GM18505 (cell line): ENCODE results near the gene TMEM87A.
A peak's percentile ranks its signal among the peaks of the same experiment; 100 is the strongest.
"Not testable (repeated sequence)": the region's sequence is repeated elsewhere in the genome, so short reads cannot be mapped to it uniquely, and the experiment has no call there.

Experiments
- ATAC-seq: cut with Tn5 transposase; IDR thresholded peaks from one replicate; pipeline ENCODE4 v1.9.1; 2021; ENCODE audit not compliant: unreplicated experiment
- POLR2A ChIP-seq: IDR thresholded peaks from 4 replicates; pipeline ENCODE4 v1.6.1; 2011; ENCODE audit warnings: borderline replicate concordance; ENCODE audit not compliant: insufficient read depth, insufficient read length; ENCODE audit errors: extremely low read depth

Gene TMEM87A, protein sequence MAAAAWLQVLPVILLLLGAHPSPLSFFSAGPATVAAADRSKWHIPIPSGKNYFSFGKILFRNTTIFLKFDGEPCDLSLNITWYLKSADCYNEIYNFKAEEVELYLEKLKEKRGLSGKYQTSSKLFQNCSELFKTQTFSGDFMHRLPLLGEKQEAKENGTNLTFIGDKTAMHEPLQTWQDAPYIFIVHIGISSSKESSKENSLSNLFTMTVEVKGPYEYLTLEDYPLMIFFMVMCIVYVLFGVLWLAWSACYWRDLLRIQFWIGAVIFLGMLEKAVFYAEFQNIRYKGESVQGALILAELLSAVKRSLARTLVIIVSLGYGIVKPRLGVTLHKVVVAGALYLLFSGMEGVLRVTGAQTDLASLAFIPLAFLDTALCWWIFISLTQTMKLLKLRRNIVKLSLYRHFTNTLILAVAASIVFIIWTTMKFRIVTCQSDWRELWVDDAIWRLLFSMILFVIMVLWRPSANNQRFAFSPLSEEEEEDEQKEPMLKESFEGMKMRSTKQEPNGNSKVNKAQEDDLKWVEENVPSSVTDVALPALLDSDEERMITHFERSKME

DNA sequence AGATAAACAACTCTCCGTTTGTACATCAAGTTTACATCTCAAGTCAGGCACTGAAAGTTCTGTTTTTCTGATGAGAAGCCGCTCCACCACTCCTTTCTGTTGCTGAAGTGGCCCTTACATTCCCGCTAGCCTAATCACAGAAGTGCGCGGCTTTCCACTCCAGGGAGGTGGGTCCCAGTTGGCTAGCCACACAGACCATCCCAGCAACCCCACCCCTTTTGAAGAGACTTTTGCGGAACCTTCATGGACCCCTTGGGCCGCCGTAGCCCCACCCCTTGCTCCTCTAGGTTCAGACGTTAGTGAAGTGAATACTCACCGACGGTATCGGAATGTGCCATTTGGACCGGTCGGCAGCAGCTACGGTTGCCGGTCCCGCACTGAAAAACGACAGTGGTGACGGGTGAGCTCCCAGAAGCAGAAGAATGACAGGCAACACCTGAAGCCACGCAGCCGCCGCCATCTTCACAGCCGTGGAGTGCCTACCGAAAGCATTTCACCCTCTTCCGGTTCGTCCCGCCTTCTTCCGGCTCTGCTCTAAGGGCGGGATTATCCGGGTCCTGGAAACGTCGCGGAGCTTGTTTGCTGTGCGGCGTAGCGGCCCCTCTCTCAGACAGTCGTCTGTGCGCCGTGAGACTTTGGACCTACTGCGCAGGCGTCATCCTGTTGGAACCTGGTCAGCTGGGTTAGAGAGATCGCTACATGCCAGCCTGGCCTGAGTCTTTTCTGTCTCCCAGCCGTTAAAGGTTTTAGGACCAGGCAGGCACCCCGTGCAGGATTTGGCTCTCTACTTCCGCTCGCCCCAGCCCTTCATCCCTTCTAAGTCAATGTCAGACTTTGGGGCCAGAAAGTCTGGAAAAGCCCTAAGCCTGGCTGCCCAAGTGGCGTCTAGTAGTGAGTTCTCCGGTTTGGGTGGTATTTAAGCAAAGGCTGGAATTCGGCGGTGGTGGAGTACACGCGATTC lies at the start of gene TMEM87A, which contains the start of gene GANC:
TSS of gene TMEM87A (minus strand) at position 495 of the 961 bp plus-strand sequence. CDS start at position 460, 35 bp downstream.
TSS of gene GANC (plus strand) at position 263 of the 961 bp plus-strand sequence. CDS start 1,281 bp downstream, outside the sequence.
- ATAC-seq, result peak; percentile 83

DNA sequence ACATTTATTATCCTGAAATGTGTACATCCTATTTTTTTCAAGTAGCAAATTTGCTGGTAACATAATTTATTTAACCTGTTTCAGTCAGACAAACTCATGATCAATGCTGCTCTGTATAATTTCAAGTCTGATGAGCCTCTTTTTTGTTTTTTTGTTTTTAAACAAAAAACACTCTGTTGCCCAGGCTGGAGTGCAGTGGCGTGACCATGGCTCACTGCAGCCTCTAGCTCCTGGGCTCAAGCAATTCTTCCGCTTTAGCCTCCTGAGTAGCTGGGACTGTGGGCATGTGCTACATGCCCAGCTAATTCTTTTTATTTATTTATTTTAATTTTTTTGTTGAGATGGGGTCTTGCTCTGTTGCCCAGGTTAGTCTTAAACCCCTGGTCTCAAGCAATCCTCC lies 46.0 kb upstream of the TMEM87A start:
- no peak for ATAC-seq
- TF ChIP-seq POLR2A, result no peak

More for the DNA sequence above, at the start of gene TMEM87A, which contains the start of gene GANC:
- peak; percentile 97 for TF ChIP-seq POLR2A

DNA sequence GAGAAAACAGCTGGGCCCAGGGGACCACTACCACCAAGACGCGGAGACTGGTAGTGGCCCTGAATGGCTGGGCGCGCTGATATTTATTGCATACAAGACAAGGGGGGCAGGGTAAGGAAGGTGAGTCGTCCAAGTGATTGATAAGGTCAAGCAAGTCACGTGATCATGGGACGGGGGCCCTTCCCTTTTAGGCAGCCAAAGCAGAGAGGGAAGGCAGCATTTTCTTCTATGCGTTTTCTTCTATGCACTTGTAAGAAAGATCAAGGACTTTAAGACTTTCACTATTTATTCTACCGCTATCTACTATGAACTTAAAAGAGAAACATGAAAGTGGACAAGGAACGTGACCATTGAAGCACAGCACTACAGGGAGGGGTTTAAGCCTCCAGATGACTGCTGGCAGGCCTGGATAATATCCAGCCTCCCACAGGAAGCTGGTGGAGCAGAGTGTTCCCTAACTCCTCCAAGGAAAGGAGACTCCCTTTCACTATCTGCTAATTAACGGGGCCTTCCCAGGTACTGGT lies 43.1 kb upstream of the TMEM87A start:
- ATAC-seq, result not testable (repeated sequence)

DNA sequence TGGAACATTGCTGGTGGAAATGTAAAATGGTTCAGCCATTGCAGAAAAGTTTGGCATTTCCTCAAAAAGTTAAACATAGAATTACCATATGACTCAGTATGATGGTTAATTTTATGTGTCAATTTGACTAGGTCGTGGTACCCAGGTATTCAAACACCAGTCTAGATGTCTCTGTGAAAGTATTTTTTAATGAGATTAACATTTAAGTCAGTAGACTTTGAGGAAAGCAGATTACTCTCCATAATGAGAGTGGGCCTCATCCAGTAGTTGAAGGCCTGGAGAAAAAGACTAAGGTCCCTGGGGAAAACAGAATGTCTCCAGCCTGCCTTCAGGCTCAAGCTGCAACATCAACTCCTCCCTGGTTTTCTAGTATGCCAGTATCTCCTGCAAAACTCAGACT lies 42.3 kb upstream of the TMEM87A start:
- no peak for ATAC-seq

DNA sequence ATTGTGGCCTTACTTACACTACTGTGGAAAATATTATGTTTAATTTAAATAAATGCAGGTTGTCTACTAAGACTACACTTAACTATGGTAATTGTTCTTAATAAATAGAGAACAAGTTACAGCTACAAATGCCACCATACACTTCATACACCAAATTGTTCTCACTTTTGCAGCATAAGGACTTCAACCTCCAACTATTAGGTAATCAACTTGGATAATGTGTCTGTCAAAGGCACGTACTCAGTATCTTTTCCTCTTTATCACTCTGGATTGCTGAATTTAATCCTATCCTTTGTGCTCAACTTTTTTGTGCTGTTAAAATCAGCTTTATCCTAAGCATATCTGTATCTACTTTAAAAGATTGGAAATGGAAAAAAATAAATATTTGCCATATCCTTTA lies 41.6 kb upstream of the TMEM87A start:
- ATAC-seq, result no peak
- no peak for TF ChIP-seq POLR2A

More for the DNA sequence above, 42.3 kb upstream of the TMEM87A start:
- no peak for TF ChIP-seq POLR2A

DNA sequence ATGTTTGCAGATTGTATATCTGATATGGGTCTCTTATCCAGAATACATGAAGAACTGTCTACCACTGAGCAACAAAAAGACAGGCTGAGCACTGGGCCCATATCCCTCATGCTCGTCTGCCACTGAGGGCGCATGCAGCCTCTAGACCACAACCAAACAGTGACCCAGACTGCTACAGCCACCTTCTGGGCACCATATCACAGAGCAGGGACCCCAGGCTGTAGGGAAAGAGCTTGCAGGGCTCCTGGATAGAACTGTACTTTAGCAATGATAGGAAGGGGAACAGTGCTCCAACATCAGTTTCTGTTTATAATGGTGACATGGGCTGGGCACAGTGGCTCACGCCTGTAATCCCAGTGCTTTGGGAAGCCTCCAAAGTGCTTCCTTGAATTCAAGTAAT lies 40.2 kb upstream of the TMEM87A start:
- no peak for ATAC-seq
- TF ChIP-seq POLR2A, result no peak

DNA sequence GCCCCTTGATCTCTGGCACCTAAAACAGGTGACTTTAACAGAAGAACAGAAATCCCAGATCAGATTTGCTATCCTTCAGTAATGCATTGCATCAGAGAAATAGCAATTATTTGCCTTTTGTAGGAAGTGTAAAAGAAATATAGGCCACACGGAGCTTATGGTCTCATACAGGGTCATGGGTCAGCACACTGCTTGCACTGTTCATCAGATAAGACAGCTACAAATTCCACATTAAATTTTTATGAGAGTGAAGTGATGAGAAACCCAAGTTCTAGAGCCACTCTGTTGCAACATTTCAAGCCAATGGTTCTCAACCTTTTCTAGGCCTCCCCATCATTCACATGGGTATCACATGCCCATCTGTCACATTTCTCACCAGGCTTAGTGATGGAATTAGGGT lies 33.4 kb upstream of the TMEM87A start:
- no peak for ATAC-seq
- no peak for TF ChIP-seq POLR2A

DNA sequence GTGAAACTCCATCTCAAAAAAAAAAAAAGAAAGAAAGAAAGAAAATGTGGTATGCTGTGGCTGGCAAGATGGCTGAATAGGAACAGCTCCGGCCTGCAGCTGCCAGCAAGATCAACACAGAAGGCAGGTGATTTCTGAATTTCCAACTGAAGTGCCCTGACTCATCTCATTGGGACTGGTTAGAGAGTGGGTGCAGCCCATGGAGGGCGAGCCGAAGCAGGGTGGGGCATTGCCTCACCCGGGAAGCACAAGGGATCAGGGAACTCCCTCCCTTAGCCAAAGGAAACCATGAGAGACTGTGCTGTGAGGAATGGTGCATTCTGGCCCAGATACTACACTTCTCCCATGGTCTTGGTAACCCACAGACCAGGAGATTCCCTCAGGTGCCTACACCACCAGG lies 27.8 kb upstream of the TMEM87A start:
- not testable (repeated sequence) for ATAC-seq

DNA sequence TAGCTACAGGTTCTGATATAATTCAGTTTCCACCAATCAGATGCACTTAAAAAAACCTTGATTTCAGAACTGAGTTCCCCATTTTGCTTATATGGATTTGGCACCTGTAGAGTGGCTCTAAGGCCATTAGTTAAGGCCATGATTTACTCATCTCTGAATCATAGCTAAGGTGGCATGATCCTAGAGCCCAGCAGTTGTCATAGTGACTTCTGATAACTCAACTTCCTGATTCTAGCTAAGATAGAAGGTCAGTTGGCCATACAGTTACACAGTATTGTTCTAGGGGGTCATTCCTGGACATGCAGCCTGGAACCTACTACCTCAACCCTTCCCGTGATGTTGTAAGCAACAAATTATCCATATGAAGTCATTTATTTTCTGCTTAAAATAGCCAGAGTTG lies 15.9 kb upstream of the TMEM87A start:
- no peak for ATAC-seq
- no peak for TF ChIP-seq POLR2A

DNA sequence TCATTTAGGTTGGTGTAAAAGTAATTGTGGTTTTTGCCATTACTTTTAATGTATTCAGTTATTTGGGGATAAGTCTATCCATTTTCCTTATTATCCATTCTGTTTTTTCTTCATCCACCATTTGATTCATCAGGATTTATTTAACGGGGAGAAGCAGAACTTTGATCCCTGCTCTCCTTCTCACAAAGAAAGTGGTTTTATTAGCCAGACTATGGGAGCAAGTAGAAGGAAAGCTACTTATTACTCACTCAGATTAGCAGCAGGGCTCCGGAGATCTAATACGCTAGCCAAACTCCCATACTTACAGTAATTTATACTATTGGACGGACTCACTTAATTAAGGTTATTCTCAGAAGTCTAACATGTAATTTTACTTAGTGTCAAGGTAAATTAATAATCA lies 14.7 kb upstream of the TMEM87A start:
- no peak for ATAC-seq
- TF ChIP-seq POLR2A, result no peak

DNA sequence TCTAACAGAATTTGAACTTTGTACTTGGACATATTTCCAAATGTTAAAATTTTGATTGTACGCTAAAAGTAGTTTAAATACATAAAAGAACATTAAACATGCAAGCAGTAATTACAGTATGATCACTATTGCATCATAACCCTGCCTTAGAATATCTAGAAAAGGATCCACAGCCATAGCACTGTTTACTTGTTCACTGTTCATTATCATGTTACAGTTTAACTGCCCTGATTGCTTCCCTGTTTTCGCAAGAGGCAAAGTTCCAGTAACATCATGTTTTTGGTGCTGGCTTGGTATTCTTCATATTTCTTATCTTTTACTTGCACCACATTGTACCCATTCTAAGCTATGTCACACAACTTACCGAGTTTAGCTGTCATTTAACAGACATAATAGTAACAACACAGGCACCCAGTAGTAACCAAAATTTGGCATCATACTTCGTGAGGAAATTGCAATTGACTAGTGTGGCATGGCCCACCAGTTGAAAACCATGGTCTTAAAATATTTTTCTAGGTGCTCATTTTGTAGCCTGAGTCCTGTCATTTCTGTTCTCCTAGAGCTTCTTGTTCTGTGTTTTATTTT lies 13.3 kb upstream of the TMEM87A start:
- no peak for ATAC-seq
- no peak for TF ChIP-seq POLR2A

DNA sequence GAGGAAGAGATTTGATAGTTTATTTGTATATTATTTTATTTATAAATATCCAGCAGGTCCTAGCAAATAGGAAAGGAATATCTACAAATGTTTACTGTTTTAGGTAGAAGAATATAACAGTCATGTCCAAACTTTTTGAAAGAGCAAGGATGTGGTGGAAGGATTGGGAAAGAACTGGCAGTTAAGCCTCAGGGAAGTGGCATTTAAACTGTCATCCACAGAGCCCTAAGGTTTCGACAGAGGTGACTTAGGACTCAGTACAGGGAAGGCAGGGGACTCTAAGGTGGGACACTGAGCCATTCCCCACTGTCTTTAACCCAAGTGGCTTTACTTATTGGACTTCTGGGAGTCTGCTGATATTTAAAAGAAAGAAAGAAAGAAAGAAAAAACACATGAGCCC lies 11.8 kb upstream of the TMEM87A start:
- no peak for TF ChIP-seq POLR2A
- no peak for ATAC-seq

DNA sequence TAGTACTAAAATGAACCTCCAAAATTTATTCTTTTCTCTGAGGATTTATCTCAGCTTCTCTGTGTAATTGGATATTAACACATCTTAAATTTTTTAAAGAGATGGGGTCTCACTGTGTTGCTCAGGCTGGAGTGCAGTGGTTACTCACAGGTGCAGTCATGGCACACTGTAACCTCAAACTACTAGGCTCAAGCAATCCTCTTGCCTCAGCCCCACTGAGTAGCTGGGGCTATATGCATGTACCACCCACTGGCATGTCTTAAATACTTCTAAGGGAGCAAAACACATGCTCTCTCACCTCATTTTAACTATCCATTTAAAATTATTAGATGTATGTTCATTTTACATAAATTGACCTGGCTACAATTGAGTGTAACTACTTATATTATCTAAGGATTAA lies 11.3 kb upstream of the TMEM87A start:
- no peak for TF ChIP-seq POLR2A
- ATAC-seq, result no peak

DNA sequence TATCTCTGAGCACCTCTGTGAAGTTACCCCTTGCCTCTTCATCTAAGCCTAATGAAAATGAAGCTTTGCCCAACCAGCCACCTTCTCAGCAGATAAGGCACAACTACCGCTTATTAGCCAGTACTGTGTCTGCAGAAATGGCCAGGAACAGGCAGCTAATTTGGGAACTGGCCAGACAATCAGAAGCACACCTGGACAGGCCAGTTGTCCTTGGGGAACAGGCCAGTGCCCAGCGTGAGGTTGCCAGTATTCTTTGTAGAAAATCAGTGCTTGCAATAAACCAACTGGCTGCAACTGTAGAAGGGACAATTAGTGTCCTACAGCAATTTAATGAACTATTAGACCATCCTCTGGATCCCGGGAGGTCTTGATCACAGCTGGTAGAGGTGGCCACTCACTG lies 10.4 kb upstream of the TMEM87A start:
- no peak for ATAC-seq

More for the DNA sequence above, 10.4 kb upstream of the TMEM87A start:
- no peak for TF ChIP-seq POLR2A
